HG03135 (cell line): ENCODE measurements around the gene PARP6.

ENCODE experiments used
- ATAC-seq: cut with Tn5 transposase; IDR thresholded peaks from one replicate; pipeline ENCODE4 v1.9.1; 2021; ENCODE audit warnings: mild to moderate bottlenecking, moderate library complexity; ENCODE audit not compliant: unreplicated experiment

Gene PARP6, protein sequence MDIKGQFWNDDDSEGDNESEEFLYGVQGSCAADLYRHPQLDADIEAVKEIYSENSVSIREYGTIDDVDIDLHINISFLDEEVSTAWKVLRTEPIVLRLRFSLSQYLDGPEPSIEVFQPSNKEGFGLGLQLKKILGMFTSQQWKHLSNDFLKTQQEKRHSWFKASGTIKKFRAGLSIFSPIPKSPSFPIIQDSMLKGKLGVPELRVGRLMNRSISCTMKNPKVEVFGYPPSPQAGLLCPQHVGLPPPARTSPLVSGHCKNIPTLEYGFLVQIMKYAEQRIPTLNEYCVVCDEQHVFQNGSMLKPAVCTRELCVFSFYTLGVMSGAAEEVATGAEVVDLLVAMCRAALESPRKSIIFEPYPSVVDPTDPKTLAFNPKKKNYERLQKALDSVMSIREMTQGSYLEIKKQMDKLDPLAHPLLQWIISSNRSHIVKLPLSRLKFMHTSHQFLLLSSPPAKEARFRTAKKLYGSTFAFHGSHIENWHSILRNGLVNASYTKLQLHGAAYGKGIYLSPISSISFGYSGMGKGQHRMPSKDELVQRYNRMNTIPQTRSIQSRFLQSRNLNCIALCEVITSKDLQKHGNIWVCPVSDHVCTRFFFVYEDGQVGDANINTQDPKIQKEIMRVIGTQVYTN

DNA sequence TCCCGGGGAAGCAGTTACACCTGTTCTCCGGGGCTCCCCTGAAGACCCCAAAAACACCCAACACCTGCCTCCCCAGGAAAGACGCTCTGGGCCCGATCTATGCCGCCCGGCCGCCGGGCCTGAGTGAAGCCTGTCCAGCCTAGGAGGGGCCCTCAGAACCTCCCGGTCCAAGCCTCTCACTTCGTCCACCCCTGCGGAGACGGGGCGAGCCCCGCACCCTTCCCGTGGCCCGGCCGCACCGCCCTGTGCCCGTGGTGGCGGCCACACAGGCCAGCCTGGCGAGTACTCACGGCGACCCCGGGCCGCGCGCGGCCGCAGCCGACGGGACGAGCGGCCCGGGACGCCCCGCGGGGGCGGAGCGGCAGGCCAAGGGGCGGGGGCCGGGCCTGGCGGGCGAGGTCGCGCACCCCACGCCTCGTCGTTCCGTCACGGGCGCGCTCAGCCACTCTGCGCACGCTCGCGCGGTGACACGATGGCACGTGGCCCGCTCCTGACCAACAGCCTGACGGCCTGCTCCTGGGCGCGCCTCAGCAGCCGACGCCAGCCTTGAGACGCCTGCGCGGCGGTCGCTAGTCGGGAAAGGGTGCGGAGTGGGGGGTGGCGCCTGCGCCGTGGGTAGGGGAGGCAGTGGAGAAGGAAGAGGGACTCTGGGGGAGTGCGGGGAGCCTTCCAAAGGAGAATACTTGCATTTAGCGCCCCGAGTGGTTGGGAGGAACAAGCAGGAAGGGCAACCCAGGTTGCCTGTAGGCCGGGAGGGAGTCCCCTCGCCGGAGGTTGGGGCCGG lies at the start of gene PARP6:
TSS of gene PARP6 (minus strand) at position 342 of the 784 bp plus-strand sequence. CDS start 5,077 bp downstream, outside the sequence.
- ATAC-seq = peak; percentile 95

DNA sequence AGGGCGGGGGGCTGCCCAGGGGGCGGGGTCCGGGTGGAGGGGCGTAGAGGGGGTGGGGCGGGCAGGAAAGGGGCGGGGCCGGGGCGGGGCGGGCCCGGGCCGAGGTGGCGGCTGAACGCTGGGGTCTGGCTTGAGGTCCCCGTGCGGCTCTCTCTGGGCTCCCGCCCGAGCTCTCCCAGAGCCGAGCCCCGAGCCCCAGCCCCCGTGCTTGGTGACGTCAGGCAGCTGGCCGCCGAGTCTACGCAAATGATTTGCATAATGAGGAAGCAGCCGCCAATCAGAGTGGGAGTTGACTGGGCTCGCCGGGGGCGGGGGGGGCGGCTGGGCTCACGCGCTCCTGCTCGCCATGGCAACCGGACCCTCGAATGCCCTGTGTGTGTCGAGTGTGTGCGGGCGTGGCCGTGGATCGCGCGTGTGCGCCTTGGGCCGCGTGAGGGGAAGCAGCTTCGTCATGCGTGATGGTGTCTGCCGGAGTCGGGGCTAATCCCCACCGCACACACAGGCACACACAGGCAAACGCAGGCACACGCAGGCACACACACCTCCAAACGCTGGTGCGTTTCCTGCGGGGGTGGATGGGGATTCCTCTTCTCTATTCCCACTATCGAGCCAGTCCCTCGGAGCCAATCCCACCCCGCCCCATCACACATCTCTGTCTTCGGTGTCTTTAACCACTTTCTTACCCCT lies 47.8 kb upstream of the PARP6 start, which contains the start of gene CELF6:
TSS of gene CELF6 (minus strand) at position 173 of the 687 bp plus-strand sequence. CDS start 283 bp downstream, outside the sequence.
- peak; percentile 61 for ATAC-seq

DNA sequence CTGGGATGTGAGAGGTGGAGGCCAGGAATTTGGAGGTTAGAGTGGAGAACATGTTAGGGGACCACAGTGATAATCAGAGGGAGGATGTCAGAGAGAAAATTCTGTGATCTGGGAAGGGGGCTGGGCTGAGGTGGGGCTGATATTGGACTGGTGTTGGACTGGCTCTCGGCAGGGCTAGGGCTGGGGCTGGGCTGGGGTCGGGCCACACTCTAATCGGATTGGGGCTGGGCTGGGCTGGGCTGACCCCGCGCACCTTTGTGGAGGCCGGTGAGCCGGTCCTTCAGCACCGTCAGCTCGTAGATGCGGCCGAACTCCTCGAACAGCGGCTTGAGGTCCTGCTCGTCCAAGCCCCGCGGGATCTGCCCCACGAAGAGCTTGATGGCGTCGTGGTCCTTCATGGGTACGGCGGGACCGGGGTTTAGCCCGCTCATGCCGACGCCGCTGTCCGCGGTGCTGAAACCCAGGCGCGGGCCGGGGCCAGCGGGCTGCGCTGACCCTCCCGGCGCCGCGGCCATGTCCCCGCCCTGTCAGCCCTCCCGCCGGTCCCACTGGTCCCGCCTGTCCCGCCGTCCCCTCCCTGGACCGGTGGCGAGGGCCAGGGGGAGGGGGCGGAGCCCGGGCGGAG lies 47.1 kb upstream of the PARP6 start:
- ATAC-seq = peak; percentile 26

DNA sequence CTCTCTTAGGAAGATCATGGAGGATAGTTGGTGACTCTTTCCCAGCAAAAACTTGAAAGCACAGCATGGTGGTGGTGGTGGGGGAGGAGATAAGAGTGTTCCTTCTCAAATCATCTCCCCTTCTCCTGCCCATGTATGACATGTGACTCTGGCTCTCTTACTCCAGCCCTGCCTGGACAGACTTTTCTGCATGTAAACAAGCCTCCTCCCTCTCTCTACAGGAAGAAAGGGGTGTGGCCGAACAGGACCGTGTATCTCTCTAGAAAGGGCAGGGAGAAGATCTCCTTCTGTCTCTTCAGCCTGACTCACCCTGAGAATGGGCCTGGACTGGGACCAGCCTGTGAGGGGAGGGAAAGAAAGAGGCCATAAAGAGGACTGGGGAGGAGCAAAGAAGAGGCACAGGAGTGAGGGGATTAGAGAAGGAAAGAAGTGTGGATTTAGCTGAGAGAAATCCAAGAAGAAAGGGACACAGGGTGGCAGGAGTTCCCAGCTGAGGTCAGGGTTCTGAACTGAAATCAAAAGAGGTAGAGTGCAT lies 46.1 kb upstream of the PARP6 start:
- ATAC-seq = no peak

DNA sequence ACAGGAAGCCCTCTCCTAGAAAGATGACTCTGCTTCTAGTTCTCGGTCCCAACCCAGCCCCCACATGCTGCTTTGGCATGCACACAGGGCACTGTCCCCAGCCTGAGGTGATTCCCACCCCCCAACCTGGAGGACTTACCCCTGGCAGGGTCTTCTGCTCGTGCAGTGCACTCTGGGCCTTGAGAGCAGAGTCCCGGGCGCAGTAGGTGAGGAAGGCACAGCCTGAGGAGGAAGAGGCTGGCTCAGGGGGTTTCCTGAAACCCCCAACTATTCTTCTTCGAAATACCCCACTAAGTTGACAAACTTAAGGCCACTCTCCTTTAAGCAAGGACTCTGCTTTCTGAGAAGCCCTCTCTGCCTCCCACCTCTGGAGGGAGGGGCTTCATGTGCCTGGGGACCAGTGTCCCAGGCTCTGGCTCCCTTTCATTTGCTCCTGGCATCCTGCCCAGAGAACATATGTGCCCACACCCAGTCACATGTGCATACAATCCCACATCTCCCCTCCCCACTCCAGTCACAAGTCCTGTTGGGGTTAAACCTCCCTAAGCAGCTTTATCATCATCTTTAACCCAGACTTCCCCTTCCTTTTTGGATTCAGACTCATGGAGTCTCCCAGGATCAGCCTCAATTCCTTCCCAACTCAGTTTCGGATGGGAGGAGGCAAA lies 43.5 kb upstream of the PARP6 start:
- no peak for ATAC-seq

DNA sequence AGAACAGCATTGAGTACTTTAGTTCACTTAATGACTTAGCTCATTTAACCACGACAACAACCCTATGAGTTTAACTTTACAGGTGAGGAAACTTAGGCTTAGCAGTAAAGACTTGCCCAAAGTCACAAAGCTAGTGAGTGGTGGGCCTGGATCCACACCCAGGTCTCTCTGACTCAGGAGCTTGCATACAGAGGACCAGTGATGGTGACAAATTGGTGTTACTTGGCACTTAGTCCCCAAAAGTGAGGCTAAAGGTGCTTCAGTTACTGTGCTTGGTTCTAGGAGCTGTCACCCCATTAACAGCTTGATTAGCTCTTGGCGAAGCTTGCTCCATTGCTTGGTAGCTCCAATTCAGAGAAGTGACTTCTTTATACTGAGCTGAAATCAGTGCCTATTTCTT lies 41.5 kb upstream of the PARP6 start:
- ATAC-seq = no peak

DNA sequence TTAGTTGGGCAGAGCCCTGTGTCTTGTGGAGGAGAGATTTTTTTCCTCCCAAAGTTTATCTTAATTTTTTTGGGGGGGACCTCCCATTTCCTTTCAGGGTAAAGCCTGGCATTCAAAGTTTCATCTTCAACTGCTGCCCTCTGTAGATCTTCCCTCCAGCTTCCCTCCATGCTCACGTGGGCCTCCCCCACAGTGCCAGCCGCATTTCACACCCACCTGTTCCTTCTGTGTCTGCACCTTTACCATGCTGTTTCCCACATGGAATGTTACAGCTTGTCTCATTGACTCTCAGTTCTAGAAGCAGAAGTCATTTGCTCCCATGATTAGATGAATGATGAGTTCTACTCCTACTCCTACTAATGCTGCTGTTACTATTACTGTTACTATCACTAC lies 41.1 kb upstream of the PARP6 start:
- no peak for ATAC-seq

DNA sequence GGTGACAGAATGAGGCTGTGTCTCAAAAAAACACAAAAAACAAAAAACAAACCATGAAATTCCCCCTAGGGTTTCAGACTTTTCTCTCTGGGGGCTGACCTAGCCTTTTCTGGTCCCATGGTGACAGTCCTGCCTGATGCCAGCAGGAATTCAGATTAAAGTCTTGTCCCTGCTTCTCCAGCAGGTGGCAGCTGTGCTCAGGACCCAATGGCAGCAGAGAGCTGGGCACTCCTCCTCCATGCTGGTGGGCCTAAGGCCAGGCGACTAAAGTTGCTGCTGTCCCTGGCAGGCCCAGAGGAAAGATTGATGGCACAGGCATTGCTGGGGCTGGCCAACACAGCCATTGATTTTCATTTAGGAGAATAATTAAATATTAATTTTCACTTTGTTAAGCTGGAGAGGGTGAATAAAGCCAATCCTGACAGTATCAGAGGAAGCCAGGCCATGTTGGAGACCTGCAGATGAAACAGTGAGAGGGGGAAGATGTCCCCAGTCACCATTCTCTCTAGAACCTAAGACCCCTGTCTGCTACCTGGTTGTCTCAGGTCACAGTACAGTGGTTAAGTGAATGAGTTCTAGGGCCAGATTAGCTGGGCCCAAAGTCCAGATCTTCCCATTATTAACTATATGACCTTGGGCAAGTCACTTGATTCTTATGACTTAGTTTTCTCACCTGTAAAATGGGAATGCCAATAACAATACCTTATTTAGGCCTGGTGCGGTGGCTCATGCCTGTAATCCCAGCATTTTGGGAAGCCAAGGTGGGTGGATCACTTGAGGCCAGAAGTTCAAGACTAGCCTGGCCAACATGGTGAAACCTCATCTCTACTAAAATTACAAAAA lies 40.5 kb upstream of the PARP6 start:
- ATAC-seq = no peak

DNA sequence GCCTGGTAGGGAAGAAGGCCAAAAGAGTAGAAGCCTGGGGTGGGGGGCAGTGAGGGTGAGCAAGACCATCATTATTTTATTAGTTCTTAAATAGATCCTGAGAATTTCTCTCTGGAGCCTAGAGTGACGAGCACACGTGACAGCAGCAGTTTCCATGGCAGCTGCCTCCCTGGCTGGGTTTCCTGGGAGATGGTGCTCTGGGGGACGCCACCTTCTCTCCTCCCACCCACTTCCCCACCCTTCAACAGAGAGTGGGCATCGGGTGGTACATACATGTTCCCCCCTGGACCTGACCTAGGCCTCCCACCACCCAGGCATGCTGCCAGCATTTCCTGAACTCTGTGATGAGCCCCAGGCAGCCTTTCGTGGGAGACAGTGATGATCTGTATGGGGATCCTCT lies 34.7 kb upstream of the PARP6 start:
- no peak for ATAC-seq

DNA sequence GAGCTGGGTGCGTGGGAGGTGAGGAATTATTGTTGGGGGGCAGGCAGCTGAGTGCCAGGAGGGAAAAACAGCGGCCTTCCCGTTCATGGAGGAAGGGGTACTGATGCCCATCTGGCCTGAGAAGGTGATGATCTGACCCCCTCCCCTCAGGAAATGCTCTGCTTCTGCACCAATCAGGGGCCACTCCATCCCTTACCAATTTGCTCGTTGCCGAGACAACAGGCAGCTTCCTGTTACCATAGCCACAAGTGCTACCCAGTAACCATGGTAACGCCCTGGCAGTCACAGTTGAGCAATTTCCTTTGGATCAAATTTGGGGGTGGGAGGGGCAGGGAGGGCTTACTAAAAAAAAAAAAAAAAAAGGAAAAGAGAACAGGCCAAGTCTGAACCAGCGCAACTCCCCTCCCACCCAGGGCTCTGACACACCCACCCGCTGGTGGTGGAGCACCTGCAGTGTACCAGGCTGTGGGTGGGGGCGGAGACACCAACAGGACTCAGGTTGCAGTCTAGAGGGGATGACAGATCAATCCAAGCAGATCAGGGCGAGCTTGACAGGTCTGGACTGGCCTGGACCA lies 33.9 kb upstream of the PARP6 start:
- no peak for ATAC-seq

DNA sequence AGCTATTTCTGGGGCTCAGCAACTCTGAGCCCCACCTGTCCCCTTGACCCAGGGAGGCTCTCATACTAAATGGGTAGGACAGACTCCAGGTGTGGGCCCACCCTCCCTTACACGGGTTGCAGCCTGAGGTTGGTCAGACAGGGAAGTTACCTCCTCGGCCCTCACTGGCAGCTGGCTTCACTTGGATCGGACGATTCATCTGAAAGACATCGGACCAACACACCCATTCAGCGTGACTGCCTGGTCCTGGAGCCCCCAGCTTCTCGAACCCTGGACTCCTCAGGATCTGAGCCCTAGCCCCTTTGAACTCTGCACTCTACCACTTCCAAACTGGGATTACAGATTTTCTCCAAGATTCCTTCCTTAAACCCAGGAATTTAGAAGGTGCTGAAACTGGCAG lies 32.2 kb upstream of the PARP6 start:
- no peak for ATAC-seq

DNA sequence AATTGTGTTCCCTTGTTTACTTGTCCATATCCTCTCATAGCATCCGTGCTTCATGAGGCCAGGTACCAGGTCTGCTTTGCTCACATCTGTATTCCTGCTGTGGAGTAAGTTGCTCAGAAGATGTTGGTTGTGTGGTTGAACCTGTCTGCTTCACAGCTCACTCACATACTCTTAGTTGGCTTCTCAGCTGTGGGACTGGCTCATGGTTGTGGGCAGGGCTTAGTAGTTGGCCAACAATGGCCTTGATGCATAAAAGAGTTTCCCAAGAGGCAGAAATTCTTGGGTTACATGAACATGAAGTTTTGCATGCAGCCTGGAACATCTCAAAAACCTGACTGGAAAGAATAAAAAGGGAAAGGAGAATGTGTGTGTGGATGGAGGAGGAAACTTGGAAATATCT lies 30.6 kb upstream of the PARP6 start:
- no peak for ATAC-seq

DNA sequence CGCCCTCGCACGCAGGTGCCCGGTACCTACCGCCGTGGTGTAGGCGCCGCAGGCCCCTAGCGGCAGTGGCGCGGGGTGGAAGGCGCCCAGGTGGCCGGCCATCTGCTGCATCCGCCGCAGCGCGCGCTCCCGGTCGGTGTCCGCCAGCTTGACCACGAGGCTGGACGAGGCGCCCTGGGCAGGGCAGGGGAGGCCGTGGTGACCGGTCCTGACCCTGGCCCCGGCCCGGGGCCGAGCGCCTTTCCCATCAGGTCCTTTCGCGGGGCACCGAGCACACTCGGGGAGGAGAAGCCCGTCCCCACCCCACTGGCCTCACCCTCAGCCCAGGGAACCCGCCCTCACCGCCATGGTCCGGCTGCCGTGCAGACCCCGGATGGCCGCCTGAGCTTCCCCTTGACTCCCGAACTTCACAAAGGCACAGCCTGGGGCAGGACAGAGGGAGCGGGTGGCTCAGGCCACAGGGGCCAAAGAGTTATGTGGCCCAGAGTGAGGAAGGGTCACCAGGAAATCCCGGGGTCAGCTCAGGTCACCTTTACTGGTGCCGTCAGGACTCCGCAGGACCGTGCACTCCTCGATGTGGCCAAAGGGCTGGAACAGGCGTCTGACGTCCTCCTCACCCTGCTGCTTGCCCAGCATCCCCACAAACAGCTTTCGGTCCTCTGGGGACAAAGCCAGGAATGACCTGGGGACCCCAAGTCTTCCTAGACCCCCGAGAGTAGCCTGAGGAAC lies 17.4 kb upstream of the PARP6 start:
- ATAC-seq = no peak

DNA sequence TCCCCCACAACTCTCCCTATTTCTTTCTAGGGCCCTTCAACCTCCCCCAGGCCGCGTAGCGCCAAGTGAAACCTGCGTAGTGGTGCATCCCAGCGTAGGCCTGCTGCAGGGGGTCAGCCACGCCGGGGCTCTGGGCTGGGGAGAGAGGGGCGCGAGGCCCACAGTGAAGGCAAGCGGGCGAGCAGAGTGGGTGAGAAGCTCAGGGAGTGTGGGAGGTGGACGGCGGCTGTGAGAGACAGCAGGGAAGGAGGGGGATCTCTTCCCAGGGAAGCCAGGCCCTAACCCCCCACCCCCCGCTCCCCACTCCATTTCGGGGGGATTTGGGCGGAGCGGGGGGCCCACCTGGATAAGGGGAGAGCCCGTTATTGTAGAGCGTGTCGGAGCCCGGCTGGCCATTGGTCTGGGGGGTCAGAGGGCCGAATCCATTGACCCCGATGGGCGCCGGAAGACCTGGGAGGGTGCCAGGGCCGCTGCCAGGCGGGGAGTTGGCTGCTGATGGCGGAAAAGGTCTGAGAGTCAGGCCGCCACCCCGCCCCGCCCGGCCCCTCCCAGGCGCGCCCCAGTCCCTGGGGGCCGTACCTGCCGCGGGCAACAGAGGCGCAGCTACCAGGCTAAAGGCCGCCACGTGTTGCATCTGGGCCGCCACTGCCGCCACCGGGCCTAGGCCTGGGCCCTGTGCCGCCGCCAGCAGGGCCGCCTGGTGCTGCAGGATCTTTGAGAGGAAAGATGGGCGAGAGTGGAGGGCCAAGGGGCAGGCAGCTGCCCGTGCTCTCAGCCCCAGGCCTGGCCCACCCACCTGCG lies 16.6 kb upstream of the PARP6 start:
- no peak for ATAC-seq

DNA sequence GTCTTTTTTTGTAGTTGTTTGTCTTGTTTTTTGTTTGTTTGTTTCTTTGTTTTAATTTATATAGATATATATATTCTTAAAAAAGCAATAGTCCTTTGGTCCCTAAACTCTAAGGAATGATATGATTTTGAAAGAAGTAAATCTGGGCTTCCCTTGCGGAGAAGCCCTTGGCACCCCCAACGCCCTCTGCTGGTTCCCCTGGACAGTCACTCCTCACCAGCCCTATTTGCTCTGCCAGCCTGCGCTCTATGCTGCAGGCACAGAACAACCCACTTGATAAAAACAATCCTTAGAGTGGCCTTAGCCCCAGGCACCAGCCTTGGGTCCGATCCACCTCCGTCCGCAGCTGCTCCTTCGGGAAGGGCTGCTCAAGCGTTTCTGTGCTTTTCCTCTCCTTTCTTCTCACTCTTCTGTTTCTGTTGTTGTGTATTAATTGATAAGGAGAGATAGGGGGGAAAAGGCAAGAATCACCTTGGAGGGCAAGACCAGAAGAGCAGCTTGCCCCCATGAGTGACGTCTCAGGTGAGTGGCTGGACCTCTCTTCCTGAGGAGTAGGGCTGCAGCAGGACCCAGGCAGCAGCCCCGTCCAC lies 13.7 kb upstream of the PARP6 start:
- no peak for ATAC-seq

DNA sequence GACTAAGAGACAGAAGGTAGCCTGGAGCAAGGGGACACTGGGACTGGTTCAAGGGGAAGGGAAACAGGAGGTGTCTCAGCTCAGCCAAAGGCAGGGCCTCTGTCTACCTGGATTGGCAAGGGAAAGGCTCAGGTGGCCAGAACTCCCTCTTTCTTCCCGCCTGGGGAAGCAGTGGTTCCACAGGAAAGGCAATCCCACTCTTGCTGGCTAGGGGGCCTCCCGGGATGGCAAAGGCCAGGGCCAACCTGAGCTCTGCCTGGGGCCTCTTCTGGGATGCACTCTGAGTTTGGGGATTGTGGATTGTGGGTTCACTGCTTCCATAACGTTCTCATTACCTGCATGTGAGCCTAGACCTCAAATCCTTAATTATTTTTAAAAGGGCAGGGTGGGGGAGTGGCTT lies 13.0 kb upstream of the PARP6 start:
- ATAC-seq = no peak

DNA sequence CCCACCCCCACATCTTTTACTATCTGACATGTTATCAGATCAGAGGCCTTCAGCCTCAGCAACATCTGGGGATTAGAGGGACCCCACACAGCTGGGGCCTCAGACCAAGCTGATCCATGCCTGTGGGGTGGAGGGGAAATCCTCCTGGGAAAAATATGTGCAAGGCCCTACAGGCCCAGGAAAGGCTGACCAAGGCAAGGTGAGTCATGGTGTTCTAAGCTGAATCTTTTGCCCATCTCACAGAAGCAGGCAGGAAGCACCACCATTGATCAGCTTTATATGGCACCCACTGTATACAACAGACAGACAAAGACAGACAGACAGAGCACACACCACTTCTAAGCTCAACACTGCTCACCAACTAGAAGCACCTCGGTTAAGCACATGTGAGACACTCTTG lies 12.4 kb upstream of the PARP6 start:
- ATAC-seq = no peak
